ENCODE results near the gene ZBTB32.

Gene ZBTB32

DNA sequence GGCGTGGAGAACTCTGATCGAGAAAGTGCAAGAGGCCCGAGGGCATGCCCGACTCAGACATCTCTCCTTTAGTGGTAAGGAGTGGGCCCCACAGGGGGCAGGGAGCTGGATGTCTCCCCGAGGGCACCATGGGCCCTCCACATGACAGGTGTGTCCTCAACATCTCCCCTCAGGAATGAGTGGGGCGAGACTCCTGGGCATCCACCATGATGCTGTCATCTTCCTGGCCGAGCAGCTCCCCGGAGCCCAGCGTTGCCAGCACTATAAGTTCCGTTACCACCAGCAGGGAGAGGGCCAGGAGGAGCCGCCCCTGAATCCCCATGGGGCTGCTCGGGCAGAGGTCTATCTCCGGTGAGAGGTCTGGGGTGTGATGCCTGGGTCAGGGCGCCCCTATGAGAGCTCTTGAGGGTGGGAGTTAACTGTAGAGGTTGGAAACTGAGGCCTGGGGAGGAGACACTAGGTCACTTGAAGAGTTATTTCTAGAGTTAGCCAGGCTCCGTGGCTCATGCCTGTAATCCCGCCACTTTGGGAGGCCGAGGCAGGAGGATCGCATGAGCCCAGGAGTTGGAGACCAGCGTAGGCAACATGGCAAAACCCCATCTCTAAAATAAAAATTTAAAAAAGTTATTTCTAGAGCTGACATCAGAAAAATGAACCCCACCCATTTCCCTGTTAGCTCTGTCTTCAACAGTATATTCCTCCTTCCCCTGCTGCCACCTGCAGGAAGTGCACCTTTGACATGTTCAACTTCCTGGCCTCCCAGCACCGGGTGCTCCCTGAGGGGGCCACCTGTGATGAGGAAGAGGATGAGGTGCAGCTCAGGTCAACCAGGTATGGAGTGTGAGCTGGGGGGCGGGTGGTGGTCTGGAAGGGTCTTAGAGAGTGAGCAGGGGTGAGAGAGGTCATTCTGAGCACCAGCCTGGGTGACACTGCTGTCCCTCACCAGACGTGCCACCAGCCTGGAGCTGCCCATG lies 32.8 kb downstream of the ZBTB32 start:
- H3K4me3 ChIP-seq (ENCODE audit: low read depth, low read length) = no peak overlapping the region

DNA sequence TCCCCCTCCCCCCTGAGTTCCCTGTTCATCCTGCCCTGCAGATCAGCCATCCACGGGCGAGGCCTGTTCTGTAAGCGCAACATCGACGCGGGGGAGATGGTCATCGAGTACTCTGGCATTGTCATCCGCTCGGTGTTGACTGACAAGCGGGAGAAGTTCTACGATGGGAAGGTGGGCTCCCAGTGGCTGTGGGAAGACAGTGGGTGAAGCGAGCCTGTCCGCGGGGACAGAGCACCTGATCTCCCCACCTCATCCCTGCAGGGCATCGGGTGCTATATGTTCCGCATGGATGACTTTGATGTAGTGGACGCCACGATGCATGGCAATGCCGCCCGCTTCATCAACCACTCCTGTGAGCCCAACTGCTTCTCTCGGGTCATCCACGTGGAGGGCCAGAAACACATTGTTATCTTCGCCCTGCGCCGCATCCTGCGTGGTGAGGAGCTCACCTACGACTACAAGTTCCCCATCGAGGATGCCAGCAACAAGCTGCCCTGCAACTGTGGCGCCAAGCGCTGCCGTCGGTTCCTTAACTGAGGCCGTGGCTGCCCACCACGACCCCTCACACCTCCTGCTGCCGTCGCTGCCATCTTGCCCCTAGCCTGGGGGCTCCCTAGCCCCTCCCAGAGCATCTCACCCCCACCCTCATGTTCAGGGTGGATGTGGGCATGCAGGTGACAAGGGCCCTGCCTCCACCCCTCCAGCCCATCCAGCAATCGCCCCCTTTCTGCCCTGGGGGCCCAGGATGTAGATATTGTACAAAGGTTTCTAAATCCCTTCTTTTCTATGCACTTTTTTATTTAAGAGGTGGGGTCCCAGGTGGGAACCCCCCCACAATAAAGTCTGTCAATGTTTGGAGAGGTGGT lies 33.9 kb downstream of the ZBTB32 start:
- no peak overlapping the region for H3K4me3 ChIP-seq (ENCODE audit: low read depth, low read length)

DNA sequence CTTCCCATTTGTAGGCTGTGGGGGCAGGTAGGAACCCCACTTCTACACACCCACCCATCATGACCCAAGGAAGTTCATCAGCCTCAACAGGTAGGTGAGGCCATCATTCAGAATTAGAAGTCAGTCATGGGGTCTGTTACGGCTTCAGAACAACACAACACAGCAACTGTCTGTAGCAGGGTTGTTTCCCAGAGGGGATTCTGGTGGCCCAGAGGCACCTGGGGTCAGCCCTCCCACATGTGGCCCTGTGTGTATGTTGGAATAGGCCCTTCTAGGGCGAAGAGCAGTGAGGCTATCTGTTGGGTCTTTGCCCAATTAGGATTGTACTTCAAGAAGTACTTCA lies 34.5 kb downstream of the ZBTB32 start:
- H3K4me3 ChIP-seq (ENCODE audit: low read depth, low read length) = no peak overlapping the region

DNA sequence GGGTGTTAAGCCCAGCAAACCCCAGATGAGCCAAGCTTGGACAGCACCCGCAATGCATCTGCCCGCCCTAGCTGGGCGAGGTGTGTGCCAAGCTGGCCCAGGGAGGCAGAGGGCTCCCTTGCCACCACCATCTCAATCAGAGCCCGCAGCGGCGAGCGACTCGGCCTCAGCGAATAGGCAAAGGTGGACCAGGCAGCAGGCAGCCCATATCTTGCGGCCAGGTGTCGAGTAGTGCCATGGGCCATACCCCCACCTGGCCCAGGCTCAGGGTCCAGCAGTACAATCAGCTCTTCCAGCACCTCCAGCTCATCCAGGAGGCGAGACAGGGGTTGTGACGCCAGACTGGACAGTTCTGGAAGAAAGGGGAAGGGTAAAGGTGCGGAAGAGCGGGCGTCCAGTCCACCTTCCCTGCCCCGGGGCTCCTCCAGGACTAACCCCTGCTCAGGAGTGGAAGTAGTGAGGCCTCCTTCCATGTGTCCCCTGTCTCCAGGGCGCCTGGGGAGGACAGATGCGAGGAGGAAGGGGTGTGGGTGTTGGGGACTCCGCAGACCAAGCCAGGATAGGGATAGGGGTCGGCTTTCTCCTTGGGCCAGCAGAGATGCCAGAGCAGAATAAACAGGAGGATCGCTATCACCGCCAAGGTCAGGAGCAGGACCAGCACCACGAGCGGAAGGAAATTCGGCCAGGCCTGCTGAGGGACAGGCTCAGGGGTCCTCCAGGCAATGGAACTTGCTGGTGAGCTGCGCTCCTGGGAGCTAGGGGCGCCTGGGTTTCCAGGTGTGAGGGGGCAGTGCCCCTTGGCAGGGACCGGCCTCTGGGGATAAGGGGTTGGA lies 35.1 kb downstream of the ZBTB32 start:
- peak overlapping the region; percentile 61 for H3K4me3 ChIP-seq (ENCODE audit: low read depth, low read length)

DNA sequence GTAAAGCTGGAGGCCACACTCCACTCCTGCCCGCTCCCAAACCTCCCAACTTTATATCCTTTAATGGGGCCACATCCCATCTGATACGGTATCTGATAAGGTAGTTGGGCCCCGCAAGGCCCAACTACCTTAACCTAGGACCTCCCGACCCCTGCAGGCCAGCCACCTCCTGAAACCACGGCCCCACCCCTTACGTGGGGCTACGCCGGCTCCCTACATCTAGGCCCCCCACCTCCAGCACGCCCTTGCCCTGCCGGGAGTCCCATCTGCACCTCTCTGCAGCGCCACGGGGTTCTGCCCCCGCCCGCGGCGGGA lies 35.7 kb downstream of the ZBTB32 start:
- H3K4me3 ChIP-seq (ENCODE audit: low read depth, low read length) = peak overlapping the region; percentile 61

DNA sequence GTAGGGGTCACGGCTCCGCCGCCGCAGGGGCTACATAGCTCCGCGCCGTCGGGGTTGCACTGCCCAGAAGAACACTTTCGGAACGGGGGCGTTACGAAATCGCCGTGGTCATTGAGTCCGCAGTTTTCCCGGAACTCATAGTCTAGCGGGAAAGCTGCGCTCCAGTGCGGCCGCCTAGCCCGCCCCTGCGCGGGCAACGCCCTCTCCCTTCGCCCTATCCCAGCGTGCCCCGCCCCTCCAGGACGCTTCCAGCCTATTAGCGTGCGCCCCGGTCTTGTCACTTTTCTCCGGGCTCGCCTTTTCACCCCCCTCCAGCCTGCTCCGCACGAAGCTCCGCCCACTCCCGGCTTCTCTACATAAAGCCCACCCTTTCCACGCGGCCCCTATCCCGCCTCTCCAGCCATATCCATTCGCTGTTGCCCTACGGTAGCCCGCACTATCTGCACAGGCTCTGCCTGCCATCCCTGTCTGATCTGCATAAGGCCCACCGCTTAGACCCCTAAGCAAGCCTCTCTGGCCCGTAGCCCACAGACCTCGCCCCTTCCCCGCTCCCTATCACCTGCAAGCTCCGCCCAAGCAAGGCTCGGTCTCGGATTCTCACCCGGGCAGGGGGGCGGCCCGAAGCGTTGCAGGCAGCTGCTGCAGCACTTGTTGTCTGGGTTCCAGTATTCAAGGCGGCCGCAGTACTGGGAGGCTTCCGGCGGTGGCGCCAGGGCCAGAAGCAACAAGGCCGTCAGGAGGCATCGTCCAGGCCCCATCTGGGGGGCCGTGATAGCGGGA lies 36.3 kb downstream of the ZBTB32 start:
- H3K4me3 ChIP-seq (ENCODE audit: low read depth, low read length) = peak overlapping the region; percentile 61

DNA sequence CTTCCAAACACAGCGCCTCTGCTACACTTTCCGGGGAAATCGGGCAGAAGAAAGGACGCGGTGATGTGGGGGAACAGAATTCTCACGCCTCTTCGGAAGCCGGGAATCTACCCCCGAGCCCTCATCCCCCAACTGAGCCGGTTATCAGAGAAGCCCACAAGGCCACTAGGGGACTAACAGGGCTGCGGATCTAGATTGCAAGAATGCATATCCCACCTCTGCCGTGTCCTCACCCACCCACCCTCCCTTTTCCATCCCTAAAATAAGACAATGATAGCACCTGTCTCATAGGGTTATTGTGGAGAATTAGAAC lies 36.8 kb downstream of the ZBTB32 start:
- peak overlapping the region; percentile 50 for H3K4me3 ChIP-seq (ENCODE audit: low read depth, low read length)

DNA sequence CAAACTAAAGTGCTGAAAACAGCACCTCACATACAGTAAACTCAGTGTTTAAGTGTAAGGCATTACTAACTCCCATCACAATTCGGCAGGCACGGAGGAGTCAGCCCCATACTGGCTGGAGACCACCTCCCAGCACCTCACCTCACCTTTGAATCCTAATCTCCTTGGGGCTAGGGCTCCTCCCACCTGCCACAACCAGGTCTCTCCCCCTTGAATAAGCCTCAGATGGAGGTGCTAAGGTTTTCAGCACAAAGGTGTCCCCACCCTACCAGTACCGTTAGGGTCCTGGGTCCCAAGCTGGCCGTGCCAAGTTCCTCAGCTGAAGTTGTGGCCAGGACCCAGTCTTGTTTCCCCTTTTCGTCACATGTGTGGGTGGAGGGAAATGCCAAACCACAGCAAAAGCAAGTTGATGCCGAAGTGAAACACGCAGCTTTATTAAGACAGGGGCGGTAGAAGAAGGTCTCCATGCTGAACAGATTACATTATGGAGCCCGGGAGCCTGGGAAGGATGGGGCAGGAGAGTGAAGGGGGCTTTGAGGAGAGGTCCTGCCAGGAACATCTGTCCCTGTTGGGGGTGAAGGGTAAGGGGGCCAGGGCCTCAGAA lies 37.9 kb downstream of the ZBTB32 start, which contains the start of gene IGFLR1:
IGFLR1 (minus strand) TSS at position 332 of the 604 bp plus-strand sequence. CDS start 1,272 bp downstream, outside the sequence.
- H3K4me3 ChIP-seq (ENCODE audit: low read depth, low read length) = no peak within 1 kb of the TSS

DNA sequence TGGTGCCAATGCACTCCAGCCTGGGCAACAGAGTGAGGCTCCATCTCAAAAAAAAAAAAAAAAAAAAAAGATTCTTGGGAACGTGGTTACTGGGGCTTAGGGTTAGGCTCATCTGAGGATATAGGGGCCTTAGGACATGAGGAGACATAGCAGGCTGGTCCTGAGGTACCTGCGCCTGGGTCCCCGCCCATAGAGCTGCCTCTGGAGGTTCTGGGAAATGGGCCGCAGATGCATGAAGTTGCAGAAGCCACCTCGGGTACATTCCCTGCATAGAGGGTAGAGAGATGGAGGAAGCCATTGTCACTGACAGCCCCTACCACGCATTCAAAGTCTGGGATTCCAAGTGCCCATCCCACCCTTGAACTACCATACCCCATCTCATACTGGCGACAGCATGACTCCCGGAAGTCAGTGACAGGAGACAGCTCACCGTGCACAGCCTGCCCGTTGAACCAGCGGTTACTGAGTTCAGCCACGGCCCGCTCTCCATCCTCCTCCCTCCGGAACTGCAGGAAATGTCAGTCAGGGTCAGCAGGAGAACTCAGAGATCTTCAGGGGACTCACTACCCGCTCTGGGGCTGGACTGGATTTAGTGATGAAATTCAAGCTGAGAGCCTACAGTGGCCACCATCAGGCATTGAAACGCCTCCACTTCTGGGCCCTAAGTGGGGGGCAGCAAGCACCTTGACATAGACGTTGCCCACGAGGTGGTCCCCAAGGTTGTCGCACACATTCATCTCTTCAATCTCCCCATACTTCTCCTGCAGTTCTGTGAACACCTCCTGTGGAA lies 39.5 kb downstream of the ZBTB32 start:
- no peak overlapping the region for H3K4me3 ChIP-seq (ENCODE audit: low read depth, low read length)

DNA sequence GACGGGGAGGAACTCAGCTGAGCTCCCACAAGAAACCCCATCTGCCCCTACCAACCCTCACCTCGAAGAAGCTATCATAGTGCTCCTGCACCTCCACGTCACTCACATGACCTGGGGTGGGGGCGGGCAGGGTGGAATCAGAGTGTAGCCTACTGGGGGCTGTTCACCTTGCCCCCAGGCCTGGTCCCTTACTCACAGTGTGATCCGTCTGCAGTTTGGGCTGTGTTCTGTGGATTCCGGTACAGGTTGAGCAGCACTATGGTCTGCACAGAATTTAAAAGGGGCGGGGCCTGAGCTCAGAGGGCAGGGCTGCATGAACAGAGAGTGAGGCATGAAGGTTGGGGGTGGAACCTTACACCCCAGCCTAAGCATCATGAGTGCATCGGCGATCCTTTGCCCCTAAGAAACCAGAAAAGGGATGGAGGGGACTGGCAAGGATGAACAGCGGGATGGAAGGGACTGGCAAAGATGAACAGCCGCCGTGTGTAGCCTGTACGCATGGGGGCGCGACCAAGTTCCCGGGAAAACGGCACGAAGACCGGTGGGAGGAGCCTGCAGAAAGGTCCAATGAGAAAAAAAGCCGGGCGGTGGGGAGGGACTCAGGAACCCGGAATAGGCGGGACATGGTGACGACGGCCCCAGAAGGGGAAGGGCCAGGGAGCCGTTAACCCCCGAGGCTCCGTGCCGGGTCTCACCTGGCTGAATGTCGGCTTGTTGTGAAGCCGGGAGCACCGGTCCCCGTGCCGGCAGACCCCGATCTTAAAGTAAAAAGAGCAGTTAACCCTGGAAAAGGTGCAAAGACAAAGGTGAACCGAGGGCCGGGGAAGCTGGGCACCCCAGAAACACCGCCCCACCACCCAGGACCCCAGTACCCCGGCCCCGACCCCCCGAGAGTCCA lies 40.3 kb downstream of the ZBTB32 start:
- peak overlapping the region; percentile 79 for H3K4me3 ChIP-seq (ENCODE audit: low read depth, low read length)

DNA sequence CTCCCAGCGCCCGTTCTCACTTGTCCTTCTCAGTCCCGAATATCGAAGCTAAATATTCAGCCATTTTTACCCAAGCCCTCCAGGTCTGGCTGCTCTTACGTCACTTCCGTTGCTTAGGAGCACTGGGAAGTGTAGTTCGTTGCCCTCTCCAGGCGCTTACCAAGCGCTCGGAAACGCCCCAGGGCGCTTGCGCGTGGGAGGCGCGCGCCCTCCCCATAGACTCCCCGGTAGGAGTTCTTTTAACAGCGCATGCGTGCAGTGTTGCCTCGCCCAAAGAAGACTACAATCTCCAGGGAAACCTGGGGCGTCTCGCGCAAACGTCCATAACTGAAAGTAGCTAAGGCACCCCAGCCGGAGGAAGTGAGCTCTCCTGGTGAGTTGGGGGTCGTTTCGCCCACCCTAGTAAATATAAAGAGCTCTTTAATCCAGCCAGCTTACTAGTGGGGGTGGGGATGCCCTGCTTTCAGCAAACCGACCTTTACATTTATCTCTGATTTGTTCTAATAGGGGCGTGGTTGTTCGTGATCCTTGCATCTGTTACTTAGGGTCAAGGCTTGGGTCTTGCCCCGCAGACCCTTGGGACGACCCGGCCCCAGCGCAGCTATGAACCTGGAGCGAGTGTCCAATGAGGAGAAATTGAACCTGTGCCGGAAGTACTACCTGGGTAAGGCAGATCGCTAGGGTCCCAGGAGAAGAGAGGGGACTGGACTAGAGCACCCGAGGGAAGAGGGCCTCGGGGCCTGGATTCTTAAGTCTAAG lies 41.1 kb downstream of the ZBTB32 start, which contains the start of the genes PSENEN and U2AF1L4:
PSENEN (plus strand) TSS at position 324 of the 759 bp plus-strand sequence; CDS start at position 604, 280 bp downstream.
U2AF1L4 (minus strand) TSS at position 91 of the 759 bp plus-strand sequence; CDS start at position 64, 27 bp downstream.
- H3K4me3 ChIP-seq (ENCODE audit: low read depth, low read length) = peak within 1 kb of the TSS; percentile 79

DNA sequence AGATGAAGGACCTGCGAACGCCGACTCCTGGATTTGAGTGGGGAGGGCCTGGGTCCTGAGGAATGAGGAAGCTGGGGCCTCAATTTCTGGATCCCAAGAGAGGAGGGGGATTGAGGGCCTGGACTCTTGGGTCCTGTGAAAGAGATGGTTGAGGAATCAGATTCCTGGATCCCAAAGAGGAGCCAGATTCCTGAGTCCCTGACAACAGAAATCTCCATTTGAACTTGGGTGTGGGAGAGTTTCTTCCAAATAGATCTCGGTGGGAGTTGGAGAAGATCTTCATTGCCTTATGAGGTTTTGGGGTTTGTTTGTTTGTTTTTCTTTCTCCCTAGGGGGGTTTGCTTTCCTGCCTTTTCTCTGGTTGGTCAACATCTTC lies 41.7 kb downstream of the ZBTB32 start:
- peak overlapping the region; percentile 79 for H3K4me3 ChIP-seq (ENCODE audit: low read depth, low read length)

DNA sequence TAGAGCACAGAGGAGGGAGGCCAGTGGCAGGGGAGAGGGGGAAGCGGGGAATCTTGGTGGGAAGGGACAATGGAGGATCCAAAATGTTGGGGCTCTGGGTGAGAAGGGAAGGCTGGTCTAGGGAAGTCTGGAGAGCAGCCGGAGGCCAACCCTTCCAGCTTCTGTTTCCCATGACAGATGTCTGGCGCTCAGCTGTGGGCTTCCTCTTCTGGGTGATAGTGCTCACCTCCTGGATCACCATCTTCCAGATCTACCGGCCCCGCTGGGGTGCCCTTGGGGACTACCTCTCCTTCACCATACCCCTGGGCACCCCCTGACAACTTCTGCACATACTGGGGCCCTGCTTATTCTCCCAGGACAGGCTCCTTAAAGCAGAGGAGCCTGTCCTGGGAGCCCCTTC lies 42.2 kb downstream of the ZBTB32 start:
- H3K4me3 ChIP-seq (ENCODE audit: low read depth, low read length) = no peak overlapping the region

DNA sequence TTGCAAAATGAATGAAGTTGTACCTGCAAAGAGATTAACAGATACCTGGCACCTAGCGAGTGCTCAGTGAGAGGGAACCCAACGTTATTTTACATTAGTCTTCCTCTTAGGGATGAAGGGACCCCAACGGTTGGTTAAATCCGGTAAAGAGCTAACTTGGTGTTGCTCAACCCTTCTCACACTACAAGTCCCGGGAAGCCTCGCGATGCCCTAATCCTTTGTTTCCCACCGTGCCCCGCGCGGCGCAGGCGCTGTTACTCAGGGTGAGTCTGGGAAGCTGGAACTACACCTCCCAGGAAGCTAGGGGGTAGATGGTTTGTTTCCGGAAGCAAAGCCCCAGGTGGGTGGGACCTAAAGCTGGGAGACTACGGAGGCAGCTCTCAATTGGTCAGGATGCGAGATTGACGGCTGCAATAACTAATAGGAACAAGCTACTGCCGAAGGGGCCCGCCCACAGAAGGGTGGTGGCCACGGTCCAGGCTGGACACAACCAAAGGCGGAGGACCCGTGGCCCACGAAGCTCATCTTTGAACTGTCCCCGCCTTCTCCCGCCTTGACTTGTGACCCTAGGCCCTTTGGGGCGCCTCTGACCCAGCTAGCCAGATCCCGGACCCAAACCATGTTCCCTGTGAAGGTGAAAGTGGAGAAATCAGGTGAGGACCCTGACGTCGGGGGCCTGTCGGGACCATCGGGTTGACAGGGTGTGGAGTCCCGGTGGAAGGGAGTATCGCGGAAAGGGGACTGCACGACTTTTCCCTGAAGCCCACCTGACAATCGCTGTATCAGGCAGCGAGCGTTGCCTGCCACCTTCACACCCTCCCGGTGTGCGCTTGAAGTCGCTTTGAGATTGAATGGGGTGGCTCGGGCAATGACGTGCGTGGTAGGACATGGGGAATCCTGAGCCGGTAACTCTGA lies 44.0 kb downstream of the ZBTB32 start, which contains the start of gene LIN37:
LIN37 (plus strand) TSS at position 471 of the 915 bp plus-strand sequence; CDS start at position 620, 149 bp downstream.
- H3K4me3 ChIP-seq (ENCODE audit: low read depth, low read length) = peak within 1 kb of the TSS; percentile 92

DNA sequence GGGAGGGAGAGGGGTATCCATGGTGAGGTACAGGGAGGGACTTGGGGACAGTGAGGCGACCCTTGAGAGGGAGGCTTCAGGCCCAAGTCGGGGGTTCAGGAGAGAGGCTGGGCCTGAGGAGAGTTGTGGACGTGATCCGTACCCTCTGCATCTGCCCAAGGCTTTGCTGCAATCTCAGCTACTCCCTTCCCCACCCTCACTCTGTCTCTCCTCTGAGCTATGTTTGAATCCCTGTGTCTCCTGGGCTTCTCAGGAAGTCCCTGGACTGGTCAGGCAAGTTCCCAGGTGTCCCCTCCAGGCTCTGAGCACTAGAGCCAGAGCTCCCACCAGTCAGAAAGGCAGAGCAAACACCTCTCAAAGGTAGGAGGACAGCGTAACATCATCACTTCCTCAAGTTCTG lies 45.8 kb downstream of the ZBTB32 start:
- no peak overlapping the region for H3K4me3 ChIP-seq (ENCODE audit: low read depth, low read length)

All from iPS-11a (cell line).